KMS-11 (cell line): ENCODE data around the gene TALDO1.

ENCODE experiments used
- H2AFZ ChIP-seq: fragments of 200-600 bp; sonication (generic); 2 replicates; pipeline ENCODE4 v1.6.1; 2016; ENCODE audit warnings: antibody characterized with exemption, mixed run types, low read depth
- H3K27ac ChIP-seq: fragments of 200-600 bp; sonication (generic); 2 replicates; pipeline ENCODE4 v1.6.1; 2016; ENCODE audit warnings: mild to moderate bottlenecking, mixed run types
- H3K27me3 ChIP-seq: fragments of 200-600 bp; sonication (generic); 2 replicates; pipeline ENCODE4 v1.6.1; 2017; ENCODE audit warnings: mild to moderate bottlenecking, low read depth, mixed run types, moderate library complexity; ENCODE audit not compliant: insufficient read depth
- H3K36me3 ChIP-seq: fragments of 200-600 bp; sonication (generic); 2 replicates; pipeline ENCODE4 v1.6.1; 2017; ENCODE audit warnings: mild to moderate bottlenecking, mixed run types; ENCODE audit not compliant: insufficient read depth
- H3K4me1 ChIP-seq: fragments of 200-600 bp; sonication (generic); 2 replicates; pipeline ENCODE4 v1.6.1; 2016; ENCODE audit warnings: mild to moderate bottlenecking, low read depth, mixed run types; ENCODE audit not compliant: poor library complexity, severe bottlenecking
- H3K4me2 ChIP-seq: fragments of 200-600 bp; sonication (generic); 2 replicates; pipeline ENCODE4 v1.7.0; 2016; ENCODE audit warnings: mild to moderate bottlenecking, mixed run types
- H3K4me3 ChIP-seq: fragments of 200-600 bp; sonication (generic); IDR thresholded peaks from 2 replicates; pipeline ENCODE4 v1.6.1; 2017; ENCODE audit warnings: low read depth, low read length, mixed read lengths; ENCODE audit not compliant: insufficient read depth
- H3K79me2 ChIP-seq: fragments of 200-600 bp; sonication (generic); 2 replicates; pipeline ENCODE4 v1.6.1; 2016; ENCODE audit warnings: low read depth, mixed run types; ENCODE audit not compliant: insufficient read depth
- H3K9ac ChIP-seq: fragments of 200-600 bp; sonication (generic); 2 replicates; pipeline ENCODE4 v1.6.1; 2016; ENCODE audit warnings: mild to moderate bottlenecking, mixed run types
- H4K20me1 ChIP-seq: fragments of 200-600 bp; sonication (generic); 2 replicates; pipeline ENCODE4 v1.6.1; 2016; ENCODE audit warnings: mild to moderate bottlenecking, mixed run types; ENCODE audit not compliant: insufficient read depth
- TF ChIP-seq, protein P1 (sequence below): fragments of 200-600 bp; sonication (generic); conservative IDR thresholded peaks from 2 replicates; pipeline ENCODE4 v1.6.1; 2017; ENCODE audit warnings: low read depth, mild to moderate bottlenecking, antibody characterized with exemption, low read length, moderate library complexity, mixed read lengths

The TALDO1 gene

DNA sequence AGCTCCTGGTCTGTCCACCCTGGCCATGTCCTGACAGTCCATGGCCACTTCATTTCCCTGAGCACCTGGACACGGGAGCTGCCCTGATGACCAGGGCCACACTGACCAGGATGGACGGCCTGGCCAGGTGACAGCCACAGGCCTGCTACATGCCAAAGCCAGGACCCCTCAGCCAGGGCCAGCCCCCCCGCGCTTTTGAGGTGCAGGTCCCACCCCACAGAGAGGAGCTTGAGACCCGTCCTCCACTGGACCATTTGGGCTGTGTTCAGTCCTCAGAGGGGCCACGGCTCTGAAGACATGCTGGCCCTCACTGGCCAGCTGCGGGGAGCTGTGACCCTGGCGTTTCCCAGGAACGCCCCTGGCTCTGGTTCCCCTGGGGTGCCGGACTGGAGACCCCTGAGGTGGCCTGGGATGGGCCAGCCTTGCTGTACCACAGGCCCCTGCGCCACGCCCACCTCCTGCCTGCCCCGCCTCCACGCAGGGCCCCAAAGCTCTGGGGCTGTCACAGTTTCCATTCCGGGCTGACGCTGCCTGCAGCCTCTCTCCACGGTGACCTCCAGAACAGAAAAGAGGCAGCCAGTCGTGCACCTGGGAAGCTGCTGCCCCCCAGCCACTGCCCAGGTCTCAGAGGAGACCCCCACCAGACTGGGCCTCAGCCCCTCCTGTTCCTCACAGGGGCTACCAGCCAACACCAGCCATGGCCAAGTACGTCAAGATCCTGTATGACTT, 23.1 kb upstream of the TALDO1 start:
- Histone ChIP-seq H3K79me2 (no peaks in the 10 kb centered on the region), H3K9ac (no peak overlapping the region), H3K36me3 (no peaks in the 10 kb centered on the region), H2AFZ (peak overlapping the region; percentile 48; the same call in 1 of the 2 replicates), H3K27ac (peak overlapping the region; percentile 22; the same call in 1 of the 2 replicates), H3K4me2 (peak overlapping the region; percentile 79), H3K4me1 (peaks cover 69% of the 10 kb centered on the region), H3K27me3 (peaks cover 12% of the 10 kb centered on the region), H3K4me3 (no peak overlapping the region), H4K20me1 (no peaks in the 10 kb centered on the region)
- TF ChIP-seq, protein P1, sequence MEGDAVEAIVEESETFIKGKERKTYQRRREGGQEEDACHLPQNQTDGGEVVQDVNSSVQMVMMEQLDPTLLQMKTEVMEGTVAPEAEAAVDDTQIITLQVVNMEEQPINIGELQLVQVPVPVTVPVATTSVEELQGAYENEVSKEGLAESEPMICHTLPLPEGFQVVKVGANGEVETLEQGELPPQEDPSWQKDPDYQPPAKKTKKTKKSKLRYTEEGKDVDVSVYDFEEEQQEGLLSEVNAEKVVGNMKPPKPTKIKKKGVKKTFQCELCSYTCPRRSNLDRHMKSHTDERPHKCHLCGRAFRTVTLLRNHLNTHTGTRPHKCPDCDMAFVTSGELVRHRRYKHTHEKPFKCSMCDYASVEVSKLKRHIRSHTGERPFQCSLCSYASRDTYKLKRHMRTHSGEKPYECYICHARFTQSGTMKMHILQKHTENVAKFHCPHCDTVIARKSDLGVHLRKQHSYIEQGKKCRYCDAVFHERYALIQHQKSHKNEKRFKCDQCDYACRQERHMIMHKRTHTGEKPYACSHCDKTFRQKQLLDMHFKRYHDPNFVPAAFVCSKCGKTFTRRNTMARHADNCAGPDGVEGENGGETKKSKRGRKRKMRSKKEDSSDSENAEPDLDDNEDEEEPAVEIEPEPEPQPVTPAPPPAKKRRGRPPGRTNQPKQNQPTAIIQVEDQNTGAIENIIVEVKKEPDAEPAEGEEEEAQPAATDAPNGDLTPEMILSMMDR = no peak

DNA sequence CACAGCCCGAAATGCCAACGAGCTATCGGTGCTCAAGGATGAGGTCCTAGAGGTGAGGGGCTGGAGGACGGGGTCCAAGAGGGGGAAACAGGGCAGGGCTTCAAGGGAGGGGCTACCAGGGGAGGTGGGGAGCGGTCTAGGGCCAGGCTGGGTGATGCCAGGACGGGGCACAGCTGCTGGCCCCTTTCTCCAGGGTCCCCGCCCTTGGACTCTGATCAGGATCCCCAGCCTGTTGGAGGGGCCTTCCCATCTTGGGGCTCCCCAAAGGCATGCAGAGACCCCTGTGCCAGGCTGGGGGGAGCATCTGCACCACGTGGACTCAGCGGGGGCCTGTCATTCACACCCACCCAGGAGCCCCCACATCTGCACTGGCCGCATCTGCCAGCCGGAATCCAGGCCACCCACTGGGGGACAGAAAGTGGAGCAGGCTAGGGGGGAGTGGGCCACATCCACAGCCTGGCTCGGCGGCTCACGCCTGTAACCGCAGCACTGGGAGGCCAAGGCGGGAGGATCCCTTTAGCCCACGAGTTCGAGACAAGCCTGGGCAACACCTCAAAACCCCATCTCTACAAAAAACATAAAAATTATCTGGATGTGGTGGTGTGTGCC, 22.4 kb upstream of the TALDO1 start:
- Histone ChIP-seq H3K36me3 (no peaks in the 10 kb centered on the region), H3K4me1 (peaks cover 69% of the 10 kb centered on the region), H3K27ac (peak overlapping the region; percentile 22; the same call in 1 of the 2 replicates), H3K9ac (no peak overlapping the region), H3K4me2 (peak overlapping the region; percentile 79), H3K4me3 (no peak overlapping the region), H2AFZ (peak overlapping the region; percentile 48; the same call in 1 of the 2 replicates), H4K20me1 (no peaks in the 10 kb centered on the region), H3K79me2 (no peaks in the 10 kb centered on the region), H3K27me3 (peaks cover 13% of the 10 kb centered on the region)
- TF ChIP-seq, protein P1 = no peak

DNA sequence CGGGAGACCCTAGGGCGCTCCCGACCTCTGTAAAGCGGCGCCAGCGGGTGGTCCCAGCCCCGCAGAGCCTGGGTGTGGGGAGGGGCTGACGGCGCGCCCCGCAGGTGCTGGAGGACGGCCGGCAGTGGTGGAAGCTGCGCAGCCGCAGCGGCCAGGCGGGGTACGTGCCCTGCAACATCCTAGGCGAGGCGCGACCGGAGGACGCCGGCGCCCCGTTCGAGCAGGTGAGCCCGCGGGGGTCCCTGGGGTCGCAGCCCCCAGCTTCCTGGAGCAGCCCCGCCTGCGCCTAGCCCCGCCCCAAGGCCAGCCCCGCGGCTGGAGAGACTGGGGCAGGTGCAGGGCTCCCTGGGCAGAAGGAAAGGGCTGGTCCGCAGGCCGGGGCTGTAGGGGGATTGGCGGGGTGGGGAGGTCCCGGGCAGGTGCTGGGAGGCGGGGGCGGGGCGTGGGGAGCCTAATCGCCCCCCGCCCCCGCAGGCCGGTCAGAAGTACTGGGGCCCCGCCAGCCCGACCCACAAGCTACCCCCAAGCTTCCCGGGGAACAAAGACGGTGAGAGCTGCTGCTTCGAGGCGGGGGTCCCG, 21.6 kb upstream of the TALDO1 start:
- Histone ChIP-seq H3K4me3 (no peak overlapping the region), H4K20me1 (no peaks in the 10 kb centered on the region), H3K36me3 (no peaks in the 10 kb centered on the region), H3K27ac (no peak overlapping the region), H3K4me2 (peak overlapping the region; percentile 79), H3K4me1 (peaks cover 69% of the 10 kb centered on the region), H2AFZ (peak overlapping the region; percentile 67), H3K79me2 (no peaks in the 10 kb centered on the region), H3K27me3 (peaks cover 15% of the 10 kb centered on the region), H3K9ac (peak overlapping the region; percentile 47; the same call in 1 of the 2 replicates)
- TF ChIP-seq, protein P1 = no peak

DNA sequence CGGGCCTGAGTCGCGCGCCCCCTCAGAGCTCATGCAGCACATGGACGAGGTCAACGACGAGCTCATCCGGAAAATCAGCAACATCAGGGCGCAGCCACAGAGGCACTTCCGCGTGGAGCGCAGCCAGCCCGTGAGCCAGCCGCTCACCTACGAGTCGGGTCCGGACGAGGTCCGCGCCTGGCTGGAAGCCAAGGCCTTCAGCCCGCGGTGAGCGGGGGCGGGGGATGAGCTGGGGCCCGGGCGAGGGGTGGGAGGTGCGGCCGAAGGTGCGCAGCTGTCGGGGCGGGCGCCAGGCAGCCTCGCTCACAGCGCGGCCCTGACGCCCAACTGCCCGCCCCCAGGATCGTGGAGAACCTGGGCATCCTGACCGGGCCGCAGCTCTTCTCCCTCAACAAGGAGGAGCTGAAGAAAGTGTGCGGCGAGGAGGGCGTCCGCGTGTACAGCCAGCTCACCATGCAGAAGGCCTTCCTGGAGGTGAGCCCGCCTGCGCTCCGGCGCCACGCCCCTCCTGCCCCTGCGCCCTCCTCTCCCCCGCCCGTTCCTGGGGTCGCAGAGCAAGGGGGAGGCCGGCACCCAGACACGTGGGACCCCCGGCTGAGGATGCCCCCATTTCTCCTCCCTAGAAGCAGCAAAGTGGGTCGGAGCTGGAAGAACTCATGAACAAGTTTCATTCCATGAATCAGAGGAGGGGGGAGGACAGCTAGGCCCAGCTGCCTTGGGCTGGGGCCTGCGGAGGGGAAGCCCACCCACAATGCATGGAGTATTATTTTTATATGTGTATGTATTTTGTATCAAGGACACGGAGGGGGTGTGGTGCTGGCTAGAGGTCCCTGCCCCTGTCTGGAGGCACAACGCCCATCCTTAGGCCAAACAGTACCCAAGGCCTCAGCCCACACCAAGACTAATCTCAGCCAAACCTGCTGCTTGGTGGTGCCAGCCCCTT, 20.7 kb upstream of the TALDO1 start:
- Histone ChIP-seq H4K20me1 (no peaks in the 10 kb centered on the region), H2AFZ (peak overlapping the region; percentile 67), H3K27ac (no peak overlapping the region), H3K4me1 (peaks cover 62% of the 10 kb centered on the region), H3K36me3 (no peaks in the 10 kb centered on the region), H3K4me3 (no peak overlapping the region), H3K79me2 (no peaks in the 10 kb centered on the region), H3K4me2 (peak overlapping the region; percentile 79), H3K9ac (peak overlapping the region; percentile 47; the same call in 1 of the 2 replicates), H3K27me3 (peaks cover 9% of the 10 kb centered on the region)
- TF ChIP-seq, protein P1 = no peak
